ENCODE data around the gene ALDH1L1.

- TF ChIP-seq CTCF (IDR thresholded peaks at IDR 0.05) (no peak), POLR2A (IDR thresholded peaks at IDR 0.05) (no peak), POLR2AphosphoS5 (IDR thresholded peaks at IDR 0.05) (no peak), EP300 (IDR thresholded peaks at IDR 0.05) (no peak)
Observed at GRCh38 chr3:126153695-126154360, 26.6 kb downstream of the ALDH1L1 start.

Data from stomach (tissue), 4 donors.